WTC11 (cell line): ENCODE measurements around the gene LRRC7. TPM values are rescaled to one million over a fixed set of nuclear protein-coding genes. Genes with fewer than 3 reads are reported as not detected.

Experiments used
- ATAC-seq: fragments of 200-7000 bp; cut with Tn5 transposase; 2 replicates; pipeline ENCODE4 v1.10.0; 2021; ENCODE audit warnings: mild to moderate bottlenecking, moderate library complexity
- CTCF ChIA-PET: fragments of 300-600 bp; sonication (Branson Sonifier 250); formaldehyde crosslinking; loops from one replicate; lab custom pipeline; 2021; ENCODE audit warnings: antibody characterized with exemption; lab: Charles Lee
- POLR2A ChIA-PET: fragments of 350-600 bp; sonication (Branson Sonifier 250); formaldehyde crosslinking; loops from one replicate; lab custom pipeline; 2021; ENCODE audit warnings: antibody characterized with exemption; lab: Charles Lee
- DNase-seq: peaks from one replicate; pipeline ENCODE4 v3.0.0; 2021; ENCODE audit warnings: low spot score
- H3K27ac Mint-ChIP-seq: 2 replicates; pipeline ENCODE4 v1.8.0; 2021; ENCODE audit warnings: mixed read lengths
- H3K27me3 Mint-ChIP-seq: 2 replicates; pipeline ENCODE4 v1.8.0; 2021; ENCODE audit warnings: low read depth, mild to moderate bottlenecking, moderate library complexity, mixed read lengths
- H3K36me3 Mint-ChIP-seq: 2 replicates; pipeline ENCODE4 v1.8.0; 2021; ENCODE audit warnings: mixed read lengths
- H3K4me1 Mint-ChIP-seq: 2 replicates; pipeline ENCODE4 v1.8.0; 2022; ENCODE audit warnings: mixed read lengths
- H3K4me3 Mint-ChIP-seq: 2 replicates; pipeline ENCODE4 v1.8.0; 2021; ENCODE audit warnings: mild to moderate bottlenecking, moderate library complexity, mixed read lengths
- H3K9me3 Mint-ChIP-seq: 2 replicates; pipeline ENCODE4 v1.8.0; 2021; ENCODE audit warnings: mixed read lengths
- CTCF ChIP-seq: fragments of 200-600 bp; IDR thresholded peaks from 2 replicates; pipeline ENCODE4 v1.8.0; 2022; ENCODE audit warnings: antibody characterized with exemption
- E2F5 ChIP-seq: sonication (generic); formaldehyde crosslinking; IDR thresholded peaks from 2 replicates; pipeline ENCODE4 v1.8.1; 2022; ENCODE audit warnings: mild to moderate bottlenecking, moderate library complexity, missing genetic modification reagents
- FOXP1 ChIP-seq: sonication (generic); formaldehyde crosslinking; IDR thresholded peaks from 2 replicates; pipeline ENCODE4 v1.8.0; 2022; ENCODE audit warnings: missing genetic modification reagents, mild to moderate bottlenecking, moderate library complexity, borderline replicate concordance
- HMGA2 ChIP-seq: fragments of 250-450 bp; sonication (Bioruptor Pico); IDR thresholded peaks from 2 replicates; pipeline ENCODE4 v1.4.0; 2021; ENCODE audit warnings: mild to moderate bottlenecking, moderate library complexity
- IRF2 ChIP-seq: sonication (generic); formaldehyde crosslinking; IDR thresholded peaks from 2 replicates; pipeline ENCODE4 v1.8.0; 2022; ENCODE audit warnings: low read depth, missing genetic modification reagents, borderline replicate concordance
- JAZF1 ChIP-seq: fragments of 250-450 bp; sonication (Bioruptor Pico); IDR thresholded peaks from 2 replicates; pipeline ENCODE4 v1.9.0; 2021; ENCODE audit warnings: moderate library complexity, mild to moderate bottlenecking, inconsistent platforms
- MAX ChIP-seq: sonication (generic); formaldehyde crosslinking; IDR thresholded peaks from 2 replicates; pipeline ENCODE4 v1.8.0; 2022; ENCODE audit warnings: mild to moderate bottlenecking, missing genetic modification reagents
- MLX ChIP-seq: sonication (generic); formaldehyde crosslinking; IDR thresholded peaks from 2 replicates; pipeline ENCODE4 v1.8.1; 2023; ENCODE audit warnings: mild to moderate bottlenecking, missing genetic modification reagents, moderate library complexity
- NFATC4 ChIP-seq: fragments of 250-450 bp; sonication (Bioruptor Pico); IDR thresholded peaks from 2 replicates; pipeline ENCODE4 v1.9.0; 2021; ENCODE audit warnings: mild to moderate bottlenecking
- NR3C1 ChIP-seq: sonication (generic); formaldehyde crosslinking; conservative IDR thresholded peaks from 2 replicates; pipeline ENCODE4 v1.8.1; 2023; ENCODE audit warnings: low read depth, mild to moderate bottlenecking, missing genetic modification reagents
- OVOL2 ChIP-seq: fragments of 250-450 bp; sonication (Bioruptor Pico); IDR thresholded peaks from 2 replicates; pipeline ENCODE4 v1.9.0; 2021; ENCODE audit warnings: mild to moderate bottlenecking, borderline replicate concordance
- RELA ChIP-seq: sonication (generic); formaldehyde crosslinking; IDR thresholded peaks from 2 replicates; pipeline ENCODE4 v1.8.1; 2022; ENCODE audit warnings: missing genetic modification reagents, mild to moderate bottlenecking, borderline replicate concordance
- SMAD4 ChIP-seq: sonication (generic); formaldehyde crosslinking; IDR thresholded peaks from 2 replicates; pipeline ENCODE4 v1.8.0; 2022; ENCODE audit warnings: mild to moderate bottlenecking, missing genetic modification reagents
- TCF7 ChIP-seq: sonication (generic); formaldehyde crosslinking; IDR thresholded peaks from 2 replicates; pipeline ENCODE4 v1.8.0; 2022; ENCODE audit warnings: mild to moderate bottlenecking, low read depth, missing genetic modification reagents, moderate library complexity
- TP53 ChIP-seq: sonication (generic); formaldehyde crosslinking; IDR thresholded peaks from 2 replicates; pipeline ENCODE4 v1.8.1; 2023; ENCODE audit warnings: mild to moderate bottlenecking, missing genetic modification reagents
- ZNF416 ChIP-seq: fragments of 250-450 bp; sonication (Bioruptor Pico); IDR thresholded peaks from 2 replicates; pipeline ENCODE4 v1.9.0; 2021; ENCODE audit warnings: mild to moderate bottlenecking, inconsistent platforms
- total RNA-seq: library from RNA; stranded (reverse); gene quantifications from 3 replicates; pipeline ENCODE4 v1.2.3, GENCODE V29; 2021
- TF ChIP-seq, protein P1 (sequence below): sonication (generic); formaldehyde crosslinking; IDR thresholded peaks from 2 replicates; pipeline ENCODE4 v1.8.1; 2023; ENCODE audit warnings: mild to moderate bottlenecking, missing genetic modification reagents, moderate library complexity
- TF ChIP-seq, protein P2 (sequence below): sonication (generic); formaldehyde crosslinking; IDR thresholded peaks from 2 replicates; pipeline ENCODE4 v1.8.0; 2022; ENCODE audit warnings: mild to moderate bottlenecking, missing genetic modification reagents
- TF ChIP-seq, protein P3 (sequence below): sonication (generic); formaldehyde crosslinking; IDR thresholded peaks from 2 replicates; pipeline ENCODE4 v1.8.1; 2022; ENCODE audit warnings: low read depth, missing genetic modification reagents, borderline replicate concordance
- TF ChIP-seq, protein P4 (sequence below): sonication (generic); formaldehyde crosslinking; IDR thresholded peaks from 2 replicates; pipeline ENCODE4 v1.8.1; 2023; ENCODE audit warnings: mild to moderate bottlenecking, missing genetic modification reagents, borderline replicate concordance

LRRC7 gene
- total RNA-seq, 1 experiment from 2014 or later, result not detected

- no peak for TF ChIP-seq MLX (CRISPR knock-in tag)
- no peak for TF ChIP-seq ZNF416 (CRISPR knock-in tag)
These were observed 257.2 kb downstream of the LRRC7 start (continued) for GRCh38 chr1:69824932-69825331.

GRCh38 chr1:69827732-69828131 lies 260.0 kb downstream of the LRRC7 start:
- POLR2A ChIA-PET, result no interaction called here

More at GRCh38 chr1:69827732-69828131, 260.0 kb downstream of the LRRC7 start:
- CTCF ChIA-PET, result no interaction called here
- H3K9me3 Mint-ChIP-seq, result no peaks in the 10 kb centered on the region
- no peak for DNase-seq
- no peaks in the 10 kb centered on the region for H3K27me3 Mint-ChIP-seq
- no peaks in the 10 kb centered on the region for H3K36me3 Mint-ChIP-seq
- no peak overlapping the region for H3K4me3 Mint-ChIP-seq
- ATAC-seq, result no peak
- no peak overlapping the region for H3K27ac Mint-ChIP-seq
- H3K4me1 Mint-ChIP-seq, result no peaks in the 10 kb centered on the region
- TF ChIP-seq FOXP1 (CRISPR knock-in tag) (no peak), NR3C1 (CRISPR knock-in tag) (no peak), HMGA2 (no peak), MAX (no peak), IRF2 (CRISPR knock-in tag) (no peak), SMAD4 (CRISPR knock-in tag) (no peak), E2F5 (CRISPR knock-in tag) (no peak), TP53 (CRISPR knock-in tag) (no peak), TCF7 (CRISPR knock-in tag) (no peak), OVOL2 (CRISPR knock-in tag) (no peak), JAZF1 (CRISPR knock-in tag) (no peak), RELA (no peak), CTCF (no peak), NFATC4 (CRISPR knock-in tag) (no peak)
- TF ChIP-seq, protein P1, sequence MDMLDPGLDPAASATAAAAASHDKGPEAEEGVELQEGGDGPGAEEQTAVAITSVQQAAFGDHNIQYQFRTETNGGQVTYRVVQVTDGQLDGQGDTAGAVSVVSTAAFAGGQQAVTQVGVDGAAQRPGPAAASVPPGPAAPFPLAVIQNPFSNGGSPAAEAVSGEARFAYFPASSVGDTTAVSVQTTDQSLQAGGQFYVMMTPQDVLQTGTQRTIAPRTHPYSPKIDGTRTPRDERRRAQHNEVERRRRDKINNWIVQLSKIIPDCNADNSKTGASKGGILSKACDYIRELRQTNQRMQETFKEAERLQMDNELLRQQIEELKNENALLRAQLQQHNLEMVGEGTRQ (CRISPR knock-in tag), result no peak
- TF ChIP-seq, protein P2, sequence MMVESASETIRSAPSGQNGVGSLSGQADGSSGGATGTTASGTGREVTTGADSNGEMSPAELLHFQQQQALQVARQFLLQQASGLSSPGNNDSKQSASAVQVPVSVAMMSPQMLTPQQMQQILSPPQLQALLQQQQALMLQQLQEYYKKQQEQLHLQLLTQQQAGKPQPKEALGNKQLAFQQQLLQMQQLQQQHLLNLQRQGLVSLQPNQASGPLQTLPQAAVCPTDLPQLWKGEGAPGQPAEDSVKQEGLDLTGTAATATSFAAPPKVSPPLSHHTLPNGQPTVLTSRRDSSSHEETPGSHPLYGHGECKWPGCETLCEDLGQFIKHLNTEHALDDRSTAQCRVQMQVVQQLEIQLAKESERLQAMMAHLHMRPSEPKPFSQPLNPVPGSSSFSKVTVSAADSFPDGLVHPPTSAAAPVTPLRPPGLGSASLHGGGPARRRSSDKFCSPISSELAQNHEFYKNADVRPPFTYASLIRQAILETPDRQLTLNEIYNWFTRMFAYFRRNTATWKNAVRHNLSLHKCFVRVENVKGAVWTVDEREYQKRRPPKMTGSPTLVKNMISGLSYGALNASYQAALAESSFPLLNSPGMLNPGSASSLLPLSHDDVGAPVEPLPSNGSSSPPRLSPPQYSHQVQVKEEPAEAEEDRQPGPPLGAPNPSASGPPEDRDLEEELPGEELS (CRISPR knock-in tag), result no peak
- TF ChIP-seq, protein P3, sequence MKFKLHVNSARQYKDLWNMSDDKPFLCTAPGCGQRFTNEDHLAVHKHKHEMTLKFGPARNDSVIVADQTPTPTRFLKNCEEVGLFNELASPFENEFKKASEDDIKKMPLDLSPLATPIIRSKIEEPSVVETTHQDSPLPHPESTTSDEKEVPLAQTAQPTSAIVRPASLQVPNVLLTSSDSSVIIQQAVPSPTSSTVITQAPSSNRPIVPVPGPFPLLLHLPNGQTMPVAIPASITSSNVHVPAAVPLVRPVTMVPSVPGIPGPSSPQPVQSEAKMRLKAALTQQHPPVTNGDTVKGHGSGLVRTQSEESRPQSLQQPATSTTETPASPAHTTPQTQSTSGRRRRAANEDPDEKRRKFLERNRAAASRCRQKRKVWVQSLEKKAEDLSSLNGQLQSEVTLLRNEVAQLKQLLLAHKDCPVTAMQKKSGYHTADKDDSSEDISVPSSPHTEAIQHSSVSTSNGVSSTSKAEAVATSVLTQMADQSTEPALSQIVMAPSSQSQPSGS (CRISPR knock-in tag), result no peak
- TF ChIP-seq, protein P4, sequence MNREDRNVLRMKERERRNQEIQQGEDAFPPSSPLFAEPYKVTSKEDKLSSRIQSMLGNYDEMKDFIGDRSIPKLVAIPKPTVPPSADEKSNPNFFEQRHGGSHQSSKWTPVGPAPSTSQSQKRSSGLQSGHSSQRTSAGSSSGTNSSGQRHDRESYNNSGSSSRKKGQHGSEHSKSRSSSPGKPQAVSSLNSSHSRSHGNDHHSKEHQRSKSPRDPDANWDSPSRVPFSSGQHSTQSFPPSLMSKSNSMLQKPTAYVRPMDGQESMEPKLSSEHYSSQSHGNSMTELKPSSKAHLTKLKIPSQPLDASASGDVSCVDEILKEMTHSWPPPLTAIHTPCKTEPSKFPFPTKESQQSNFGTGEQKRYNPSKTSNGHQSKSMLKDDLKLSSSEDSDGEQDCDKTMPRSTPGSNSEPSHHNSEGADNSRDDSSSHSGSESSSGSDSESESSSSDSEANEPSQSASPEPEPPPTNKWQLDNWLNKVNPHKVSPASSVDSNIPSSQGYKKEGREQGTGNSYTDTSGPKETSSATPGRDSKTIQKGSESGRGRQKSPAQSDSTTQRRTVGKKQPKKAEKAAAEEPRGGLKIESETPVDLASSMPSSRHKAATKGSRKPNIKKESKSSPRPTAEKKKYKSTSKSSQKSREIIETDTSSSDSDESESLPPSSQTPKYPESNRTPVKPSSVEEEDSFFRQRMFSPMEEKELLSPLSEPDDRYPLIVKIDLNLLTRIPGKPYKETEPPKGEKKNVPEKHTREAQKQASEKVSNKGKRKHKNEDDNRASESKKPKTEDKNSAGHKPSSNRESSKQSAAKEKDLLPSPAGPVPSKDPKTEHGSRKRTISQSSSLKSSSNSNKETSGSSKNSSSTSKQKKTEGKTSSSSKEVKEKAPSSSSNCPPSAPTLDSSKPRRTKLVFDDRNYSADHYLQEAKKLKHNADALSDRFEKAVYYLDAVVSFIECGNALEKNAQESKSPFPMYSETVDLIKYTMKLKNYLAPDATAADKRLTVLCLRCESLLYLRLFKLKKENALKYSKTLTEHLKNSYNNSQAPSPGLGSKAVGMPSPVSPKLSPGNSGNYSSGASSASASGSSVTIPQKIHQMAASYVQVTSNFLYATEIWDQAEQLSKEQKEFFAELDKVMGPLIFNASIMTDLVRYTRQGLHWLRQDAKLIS, result no peak
- TF ChIP-seq, all 79 proteins: peak for 0
